Islet of Langerhans (tissue), 1 donor: ENCODE measurements around the gene MFSD11.
"Not testable (repeated sequence)": the region's sequence is repeated elsewhere in the genome, so short reads cannot be mapped to it uniquely, and the experiment has no call there.

ENCODE experiments used
- FAIRE-seq: peaks from one replicate; lab custom pipeline; 2011; peaks lifted over from hg19 to GRCh38; lab: Jason Lieb, UNC

Gene MFSD11

DNA sequence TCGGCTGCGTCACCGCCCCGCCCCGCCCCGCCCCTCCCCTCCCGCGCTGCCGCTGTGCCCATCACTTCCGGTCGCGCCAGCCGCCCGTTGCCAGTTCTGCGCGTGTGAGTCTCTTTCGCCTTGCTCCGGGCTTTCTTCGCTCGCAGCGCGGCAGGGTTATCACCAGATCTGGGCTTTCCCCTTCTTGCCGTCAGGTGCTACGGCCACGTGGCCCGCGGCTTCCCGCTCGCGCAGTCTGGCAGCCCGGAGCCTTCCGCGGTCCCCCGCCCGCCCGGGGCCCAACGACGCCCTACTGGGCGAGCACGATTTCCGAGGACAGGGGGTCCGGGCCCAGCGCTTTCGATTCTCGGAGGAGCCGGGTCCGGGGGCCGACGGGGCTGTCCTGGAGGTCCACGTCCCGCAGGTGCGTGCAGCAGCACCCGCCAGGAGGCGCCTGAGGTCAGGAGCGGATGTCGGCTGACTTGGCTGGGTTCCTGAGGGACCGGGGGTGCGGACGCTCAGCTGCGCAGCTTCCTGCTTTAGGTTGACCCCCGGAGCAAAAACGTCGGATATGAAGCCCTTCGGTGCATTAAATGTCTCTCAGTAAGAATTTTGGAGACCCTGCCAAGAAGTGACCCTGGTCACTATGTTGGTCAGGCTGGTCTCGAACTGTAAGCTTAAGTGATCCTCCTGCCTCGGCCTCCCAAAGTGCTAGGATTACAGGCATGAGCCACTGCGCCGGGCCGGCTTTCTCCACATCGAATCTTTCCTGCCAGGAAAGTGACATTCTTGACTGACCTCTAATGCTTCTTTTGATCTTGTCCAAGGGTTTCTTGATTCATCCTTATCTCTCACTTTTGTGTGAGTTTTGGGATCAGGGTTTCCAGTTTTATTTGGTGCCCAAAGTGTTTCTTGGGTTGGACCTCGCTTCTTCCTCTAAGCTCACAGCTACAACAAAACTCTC, 10.9 kb upstream of the MFSD11 start, which contains the start of gene METTL23:
Gene METTL23, plus strand, starts transcription at position 64 of the 943 bp plus-strand sequence. CDS start 2,872 bp downstream, outside the sequence.
- FAIRE-seq: no peak

DNA sequence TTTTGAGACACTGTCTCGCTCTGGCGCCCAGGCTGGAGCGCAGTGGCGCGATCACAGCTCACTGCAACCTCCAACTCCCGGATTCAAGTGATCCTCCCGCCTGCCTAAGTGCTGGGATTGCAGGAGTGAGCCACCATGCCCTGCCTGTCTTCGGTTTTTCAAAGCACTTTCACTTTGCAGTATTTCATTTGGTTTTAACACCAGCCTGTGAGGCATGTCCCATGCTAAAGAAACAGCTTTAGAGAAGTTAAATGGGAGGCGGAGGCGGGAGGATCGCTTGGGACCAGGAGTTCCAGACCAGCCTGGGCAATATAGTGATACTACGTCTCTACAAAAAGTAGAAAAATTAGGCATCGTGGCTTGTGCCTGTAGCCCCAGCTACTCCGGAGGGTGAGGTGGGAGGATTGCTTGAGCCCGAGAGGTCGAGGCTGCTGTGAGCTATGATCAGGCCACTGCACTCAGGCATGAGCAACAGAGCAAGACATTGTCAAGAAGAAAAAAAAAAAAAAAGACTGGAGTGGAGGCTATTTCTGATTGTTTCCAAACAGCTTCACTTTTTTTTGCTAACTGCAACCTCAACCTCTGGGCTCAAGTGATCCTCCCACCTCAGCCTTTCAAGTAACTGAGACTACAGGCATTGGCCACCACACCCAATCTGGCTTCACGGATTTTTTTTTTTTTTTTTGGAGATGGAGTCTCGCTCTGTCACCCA, 10.0 kb upstream of the MFSD11 start:
- FAIRE-seq: no peak

DNA sequence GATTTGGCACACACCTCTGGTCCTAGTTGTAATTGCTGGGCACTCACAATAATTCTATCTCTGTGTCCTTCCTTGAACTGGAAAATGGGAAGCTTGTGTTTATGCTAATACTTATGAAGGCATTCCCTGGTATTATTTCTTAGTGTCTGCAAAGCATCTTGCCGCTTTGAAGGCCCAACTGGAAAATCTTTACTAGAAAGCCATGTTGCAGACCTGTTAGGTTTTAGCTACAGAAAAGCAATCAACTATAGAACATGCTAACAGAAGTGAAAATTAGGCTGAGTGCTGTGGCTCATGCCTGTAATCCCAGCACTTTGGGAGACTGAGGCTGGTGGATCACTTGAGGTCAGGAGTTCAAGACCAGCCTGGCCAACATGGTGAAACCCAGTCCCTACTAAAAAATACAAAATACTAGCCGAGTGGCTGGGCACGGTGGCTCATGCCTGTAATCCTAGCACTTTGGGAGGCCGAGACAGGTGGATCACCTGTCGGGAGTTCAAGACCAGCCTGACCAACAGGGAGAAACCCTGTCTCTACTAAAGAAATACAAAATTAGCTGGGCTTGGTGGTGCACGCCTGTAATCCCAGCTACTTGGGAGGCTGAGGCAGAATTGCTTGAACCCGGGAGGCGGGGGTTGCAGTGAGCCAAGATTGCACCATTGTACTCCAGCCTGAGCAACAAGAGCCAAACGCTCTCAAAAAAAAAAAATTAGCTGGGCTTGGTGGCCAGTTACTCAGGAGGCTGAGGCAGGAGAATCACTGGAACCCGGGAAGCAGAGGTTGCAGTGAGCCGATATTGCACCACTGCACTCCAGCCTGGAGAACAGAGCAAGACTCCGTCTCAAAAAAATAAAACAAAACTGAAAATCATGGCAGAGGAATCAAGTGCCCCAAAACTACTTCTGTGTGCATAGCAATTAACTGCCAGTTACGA, 5.9 kb upstream of the MFSD11 start:
- not testable (repeated sequence) for FAIRE-seq

GRCh38 chr17:76732734-76733617, 4.9 kb upstream of the MFSD11 start:
- FAIRE-seq: no peak

DNA sequence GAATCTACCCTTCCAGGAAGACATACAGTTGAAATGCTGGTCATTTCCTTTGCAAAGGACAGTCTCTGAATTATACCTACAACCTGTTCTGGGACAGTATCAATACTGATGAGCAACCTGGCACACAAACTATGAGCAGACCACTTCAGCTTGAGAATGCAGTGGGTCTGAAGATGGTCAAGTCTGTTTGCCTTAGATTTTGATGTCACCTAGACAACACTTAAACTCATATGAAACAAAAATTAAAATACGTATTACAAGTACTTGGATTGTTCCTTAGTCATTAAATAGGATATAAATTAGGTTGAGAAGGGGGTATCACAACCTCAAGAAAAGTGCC, 4.3 kb upstream of the MFSD11 start:
- FAIRE-seq: no peak

DNA sequence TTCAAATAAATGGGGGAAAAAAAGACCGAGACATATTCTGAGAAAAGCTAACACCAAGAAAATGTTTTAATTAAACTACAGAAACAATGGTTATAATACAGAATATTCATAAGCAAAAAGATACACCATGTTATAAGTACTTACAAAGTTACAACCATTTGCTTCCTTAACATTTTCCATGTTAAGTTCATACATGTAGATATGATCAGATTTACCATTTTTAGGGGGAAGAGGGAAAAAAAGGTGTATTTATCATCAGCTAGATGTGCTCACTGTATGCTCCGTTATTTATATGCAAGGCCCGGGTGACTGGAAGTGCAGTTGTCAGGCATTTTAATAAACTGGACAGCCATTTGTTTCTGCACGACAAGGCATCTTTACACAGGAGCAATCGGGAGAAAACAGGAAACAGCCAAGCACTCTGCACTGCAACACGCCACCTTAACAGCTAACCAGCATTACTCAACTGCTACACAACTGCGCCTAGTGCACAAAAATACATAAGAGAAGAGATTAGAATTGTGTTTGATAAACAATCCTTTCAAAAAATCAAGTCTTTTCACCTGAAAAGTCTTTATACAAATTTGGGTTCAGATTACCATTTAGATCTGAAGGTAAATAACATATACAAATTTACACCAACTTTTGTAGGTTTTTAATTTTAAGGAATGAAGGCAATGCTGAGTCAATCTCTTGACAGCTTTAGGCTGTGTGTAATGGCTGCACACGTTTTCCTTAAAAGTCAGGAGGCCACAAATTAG, 3.7 kb upstream of the MFSD11 start:
- no peak for FAIRE-seq

- FAIRE-seq: no peak
These were observed 2.9 kb upstream of the MFSD11 start for GRCh38 chr17:76735006-76735405.

GRCh38 chr17:76735586-76736348, 2.2 kb upstream of the MFSD11 start:
- no peak for FAIRE-seq

GRCh38 chr17:76736349-76737081, 1.4 kb upstream of the MFSD11 start:
- no peak for FAIRE-seq

GRCh38 chr17:76737082-76737675, 740 bp upstream of the MFSD11 start, which contains the start of gene SRSF2:
Gene SRSF2, minus strand, starts transcription at chr17:76737331. Its CDS starts 171 bp downstream, at chr17:76737160.
- FAIRE-seq: no peak

GRCh38 chr17:76738468-76738850, 540 bp downstream of the MFSD11 start:
- no peak for FAIRE-seq

GRCh38 chr17:76739568-76740115, 1.7 kb downstream of the MFSD11 start:
- FAIRE-seq: not testable (repeated sequence)

- no peak for FAIRE-seq
These were observed 2.6 kb downstream of the MFSD11 start for GRCh38 chr17:76740329-76741118.

DNA sequence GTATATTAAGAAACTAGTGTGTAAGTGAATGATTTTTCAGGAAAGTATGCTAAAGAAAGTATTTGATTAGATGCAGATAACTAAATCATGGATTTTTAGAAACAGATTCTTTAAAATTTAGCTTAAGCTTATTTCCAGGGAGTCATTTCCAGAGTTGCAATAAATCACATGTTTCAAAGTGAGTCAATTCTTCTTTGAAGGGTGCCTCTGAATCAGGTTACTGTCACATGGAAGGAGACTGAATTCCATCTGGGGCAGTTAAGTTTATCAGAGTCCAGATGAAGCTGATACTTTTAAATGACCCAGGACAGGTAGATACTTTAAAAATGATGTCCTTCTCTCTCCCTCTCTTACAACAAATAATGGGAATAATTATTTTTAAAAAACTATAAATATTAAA, 5.0 kb downstream of the MFSD11 start:
- no peak for FAIRE-seq

GRCh38 chr17:76744747-76745146, 6.8 kb downstream of the MFSD11 start:
- FAIRE-seq: no peak

DNA sequence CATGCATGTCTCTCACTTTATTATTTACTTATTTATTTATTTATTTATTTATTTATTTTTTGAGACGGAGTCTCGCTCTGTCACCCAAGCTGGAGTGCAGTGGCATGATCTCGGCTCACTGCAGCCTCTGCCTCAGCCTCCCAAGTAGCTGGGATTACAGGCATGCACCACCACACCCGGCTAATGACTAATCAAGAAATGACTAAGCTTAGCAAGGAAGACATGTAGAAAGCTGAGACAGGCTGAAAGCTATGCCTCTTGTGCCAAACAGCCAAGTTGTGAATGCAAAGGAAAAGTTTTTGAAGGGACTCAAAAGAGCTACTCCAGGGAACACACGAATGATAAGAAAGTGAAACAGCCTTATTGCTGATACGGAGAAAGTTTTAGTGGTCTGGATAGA, 7.9 kb downstream of the MFSD11 start:
- FAIRE-seq: not testable (repeated sequence)

- FAIRE-seq: no peak
These were observed 9.9 kb downstream of the MFSD11 start for GRCh38 chr17:76747716-76748363.
